ENCODE results near the gene BMP2K.

BMP2K gene

GRCh38 chr4:78748381-78748780, 27.8 kb upstream of the BMP2K start:
- TF ChIP-seq POU2F2 (IDR thresholded peaks at IDR 0.05; ENCODE audit: low read depth, low read length) (no peak), POLR2A (IDR thresholded peaks at IDR 0.05; ENCODE audit: low read depth, low read length) (no peak), POLR2AphosphoS5 (IDR thresholded peaks at IDR 0.05; ENCODE audit: low read depth, low read length) (no peak), PAX5 (IDR thresholded peaks at IDR 0.05; ENCODE audit: insufficient read depth, low read length, severe bottlenecking) (no peak), SPI1 (IDR thresholded peaks at IDR 0.05; ENCODE audit: low read depth, low read length) (no peak), TAF1 (IDR thresholded peaks at IDR 0.05; ENCODE audit: low read depth, low read length) (no peak)
- DNase-seq (ENCODE audit: insufficient read length, low spot score), result no peak
- FAIRE-seq, result no peak

DNA sequence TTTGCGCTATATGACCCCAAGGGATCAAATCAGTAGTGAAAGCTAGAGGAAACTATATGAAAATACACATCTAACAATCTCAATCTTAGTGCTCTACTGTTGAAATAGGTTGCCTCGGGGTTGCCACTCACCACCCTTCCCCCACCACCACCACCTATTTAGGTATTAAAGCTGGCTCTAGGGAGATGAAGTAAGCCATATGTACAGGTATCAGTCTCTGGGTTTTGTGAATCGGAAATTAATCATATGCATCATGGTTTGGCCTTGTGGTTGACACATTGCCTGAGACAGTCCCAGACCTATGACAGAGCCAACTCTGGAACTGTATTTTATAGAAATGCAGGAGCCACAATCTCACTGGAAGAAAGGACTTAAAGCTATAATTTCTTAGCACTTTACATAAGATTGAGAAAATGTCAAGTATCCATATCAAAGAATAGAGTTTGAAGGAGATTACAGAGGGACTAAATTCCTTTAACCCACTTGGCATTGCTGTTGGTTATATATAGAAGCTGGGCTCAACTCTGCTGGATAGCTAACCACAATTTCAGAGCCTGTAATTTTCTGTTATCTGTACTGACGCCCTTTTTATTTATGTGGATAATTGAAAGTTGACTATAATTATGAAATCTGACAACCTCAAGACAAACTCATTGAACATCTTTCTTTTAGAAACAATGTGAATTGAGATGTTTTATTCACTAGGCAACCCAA, 26.7 kb upstream of the BMP2K start:
- DNase-seq (ENCODE audit: insufficient read length, low spot score) (no peak), FAIRE-seq (no peak)
- no peak for TF ChIP-seq SPI1 (IDR thresholded peaks at IDR 0.05; ENCODE audit: low read depth, low read length)
- no peak for TF ChIP-seq TAF1 (IDR thresholded peaks at IDR 0.05; ENCODE audit: low read depth, low read length)
- no peak for TF ChIP-seq POU2F2 (IDR thresholded peaks at IDR 0.05; ENCODE audit: low read depth, low read length)
- TF ChIP-seq POLR2A (IDR thresholded peaks at IDR 0.05; ENCODE audit: low read depth, low read length), result no peak
- no peak for TF ChIP-seq PAX5 (IDR thresholded peaks at IDR 0.05; ENCODE audit: insufficient read depth, low read length, severe bottlenecking)
- no peak for TF ChIP-seq POLR2AphosphoS5 (IDR thresholded peaks at IDR 0.05; ENCODE audit: low read depth, low read length)

DNA sequence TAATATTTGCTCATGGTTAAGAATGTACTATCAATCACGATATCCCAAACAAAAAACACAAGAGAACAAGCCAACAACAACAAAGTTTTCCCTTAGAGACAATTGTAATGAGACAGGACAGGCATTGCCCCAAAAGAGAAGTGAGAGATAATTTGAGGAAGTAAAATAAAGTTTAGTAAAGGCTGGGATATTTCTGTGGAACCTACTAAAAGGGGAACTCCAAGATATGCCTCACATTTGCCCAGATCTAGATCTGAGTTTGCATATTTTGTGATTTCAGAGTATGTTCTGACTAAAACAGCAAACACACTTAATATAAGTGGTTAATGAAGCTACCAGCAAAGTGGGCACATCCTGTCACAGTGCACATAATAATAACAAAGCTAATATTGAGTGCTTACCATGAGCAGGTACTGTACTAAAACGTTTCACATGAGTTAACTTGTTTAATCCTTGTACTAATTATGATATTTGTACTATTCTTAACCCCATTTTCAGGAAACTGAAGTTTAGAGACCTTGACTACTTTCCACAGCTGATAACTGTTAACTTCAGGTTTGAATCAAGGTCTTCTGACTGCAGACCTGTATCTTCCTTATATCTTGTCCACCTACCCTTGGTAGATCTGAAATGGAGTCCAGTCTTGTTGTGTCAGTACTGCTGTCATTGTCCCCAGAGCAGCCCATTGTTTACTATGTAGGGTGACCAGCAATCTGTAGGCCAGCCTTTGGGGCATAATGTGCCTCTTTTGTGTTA, 26.0 kb upstream of the BMP2K start:
- DNase-seq (ENCODE audit: insufficient read length, low spot score), result no peak
- FAIRE-seq, result peak; percentile 96
- TF ChIP-seq POLR2AphosphoS5 (IDR thresholded peaks at IDR 0.05; ENCODE audit: low read depth, low read length), result no peak
- peak; percentile 92 for TF ChIP-seq SPI1 (IDR thresholded peaks at IDR 0.05; ENCODE audit: low read depth, low read length)
- no peak for TF ChIP-seq PAX5 (IDR thresholded peaks at IDR 0.05; ENCODE audit: insufficient read depth, low read length, severe bottlenecking)
- no peak for TF ChIP-seq POLR2A (IDR thresholded peaks at IDR 0.05; ENCODE audit: low read depth, low read length)
- TF ChIP-seq POU2F2 (IDR thresholded peaks at IDR 0.05; ENCODE audit: low read depth, low read length), result peak; percentile 75
- no peak for TF ChIP-seq TAF1 (IDR thresholded peaks at IDR 0.05; ENCODE audit: low read depth, low read length)

DNA sequence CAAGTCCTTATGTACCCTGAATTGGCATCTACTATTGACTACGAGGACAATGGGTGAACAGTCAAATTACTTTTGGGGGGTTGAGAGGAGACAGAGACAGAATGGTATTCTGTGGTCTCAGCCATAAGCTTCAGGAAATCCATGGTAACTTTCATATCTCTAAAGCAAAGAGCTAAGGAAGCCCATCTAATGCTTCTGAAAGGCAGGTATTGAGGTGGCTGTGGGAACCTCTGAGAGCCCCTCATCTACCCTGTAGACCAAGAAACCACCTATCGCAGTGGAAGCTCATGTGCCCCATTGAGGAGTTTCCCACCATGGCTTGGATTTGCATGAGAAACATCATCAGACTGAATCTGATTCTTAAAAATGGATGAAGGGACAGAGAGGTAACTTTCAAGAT, 23.1 kb upstream of the BMP2K start:
- no peak for DNase-seq (ENCODE audit: insufficient read length, low spot score)
- FAIRE-seq, result peak; percentile 77
- TF ChIP-seq POU2F2 (IDR thresholded peaks at IDR 0.05; ENCODE audit: low read depth, low read length) (peak; percentile 33; the same call in 1 of the 2 replicates), TAF1 (IDR thresholded peaks at IDR 0.05; ENCODE audit: low read depth, low read length) (no peak)

GRCh38 chr4:78754872-78755271, 21.3 kb upstream of the BMP2K start:
- DNase-seq (ENCODE audit: insufficient read length, low spot score), result no peak

DNA sequence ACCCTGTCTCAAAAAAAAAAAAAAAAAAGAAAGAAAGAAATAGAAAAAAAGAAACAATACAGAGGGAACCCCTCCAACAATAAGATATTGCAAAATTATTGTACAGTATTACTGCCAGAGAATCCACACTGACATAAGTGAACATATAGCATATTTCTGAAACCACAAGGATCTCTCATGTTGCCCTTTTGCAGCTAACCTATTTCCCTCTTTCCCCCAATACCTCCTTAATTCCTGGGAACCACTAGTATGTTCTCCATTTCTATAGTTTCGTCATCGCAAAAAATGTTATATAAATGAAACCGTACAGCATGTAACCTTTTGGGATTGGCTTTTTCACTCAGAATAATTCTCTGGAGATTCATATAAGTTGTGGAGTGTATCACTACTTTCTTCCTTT, 20.0 kb upstream of the BMP2K start:
- FAIRE-seq (peak; percentile 26), DNase-seq (ENCODE audit: insufficient read length, low spot score) (no peak)
- TF ChIP-seq TAF1 (IDR thresholded peaks at IDR 0.05; ENCODE audit: low read depth, low read length) (no peak), POLR2AphosphoS5 (IDR thresholded peaks at IDR 0.05; ENCODE audit: low read depth, low read length) (no peak), SPI1 (IDR thresholded peaks at IDR 0.05; ENCODE audit: low read depth, low read length) (no peak), PAX5 (IDR thresholded peaks at IDR 0.05; ENCODE audit: insufficient read depth, low read length, severe bottlenecking) (no peak), POLR2A (IDR thresholded peaks at IDR 0.05; ENCODE audit: low read depth, low read length) (no peak), POU2F2 (IDR thresholded peaks at IDR 0.05; ENCODE audit: low read depth, low read length) (no peak)

More at GRCh38 chr4:78754872-78755271, 21.3 kb upstream of the BMP2K start:
- TF ChIP-seq POU2F2 (IDR thresholded peaks at IDR 0.05; ENCODE audit: low read depth, low read length) (no peak), POLR2A (IDR thresholded peaks at IDR 0.05; ENCODE audit: low read depth, low read length) (no peak), SPI1 (IDR thresholded peaks at IDR 0.05; ENCODE audit: low read depth, low read length) (no peak), PAX5 (IDR thresholded peaks at IDR 0.05; ENCODE audit: insufficient read depth, low read length, severe bottlenecking) (no peak), POLR2AphosphoS5 (IDR thresholded peaks at IDR 0.05; ENCODE audit: low read depth, low read length) (no peak), TAF1 (IDR thresholded peaks at IDR 0.05; ENCODE audit: low read depth, low read length) (no peak)
- peak; percentile 13 for FAIRE-seq

GRCh38 chr4:78756776-78757175, 19.4 kb upstream of the BMP2K start:
- TF ChIP-seq TAF1 (IDR thresholded peaks at IDR 0.05; ENCODE audit: low read depth, low read length) (no peak), SPI1 (IDR thresholded peaks at IDR 0.05; ENCODE audit: low read depth, low read length) (no peak), POLR2A (IDR thresholded peaks at IDR 0.05; ENCODE audit: low read depth, low read length) (no peak), POU2F2 (IDR thresholded peaks at IDR 0.05; ENCODE audit: low read depth, low read length) (no peak), POLR2AphosphoS5 (IDR thresholded peaks at IDR 0.05; ENCODE audit: low read depth, low read length) (no peak), PAX5 (IDR thresholded peaks at IDR 0.05; ENCODE audit: insufficient read depth, low read length, severe bottlenecking) (no peak)
- FAIRE-seq, result no peak
- DNase-seq (ENCODE audit: insufficient read length, low spot score), result no peak

DNA sequence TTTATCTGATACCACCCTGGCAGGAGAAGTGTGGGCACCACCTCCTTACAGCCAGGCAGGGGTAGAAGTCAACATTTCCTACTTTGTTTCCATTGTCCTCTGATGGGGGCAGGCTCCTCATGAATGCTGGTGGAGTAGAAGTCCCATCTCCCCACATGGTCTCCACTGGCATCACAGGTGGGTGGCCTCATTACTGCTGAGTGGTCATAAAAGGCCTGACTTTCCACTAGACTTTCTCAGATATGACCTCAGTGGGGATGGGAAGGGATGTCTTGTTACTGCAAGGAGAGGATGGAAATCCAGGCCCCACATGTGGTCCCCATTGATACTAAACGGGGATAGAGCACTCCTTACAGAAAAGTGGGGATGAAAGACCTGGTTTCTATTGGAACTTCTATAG, 18.6 kb upstream of the BMP2K start:
- no peak for FAIRE-seq
- TF ChIP-seq TAF1 (IDR thresholded peaks at IDR 0.05; ENCODE audit: low read depth, low read length), result no peak
- no peak for TF ChIP-seq POLR2AphosphoS5 (IDR thresholded peaks at IDR 0.05; ENCODE audit: low read depth, low read length)
- TF ChIP-seq POU2F2 (IDR thresholded peaks at IDR 0.05; ENCODE audit: low read depth, low read length), result no peak
- no peak for TF ChIP-seq POLR2A (IDR thresholded peaks at IDR 0.05; ENCODE audit: low read depth, low read length)
- no peak for TF ChIP-seq PAX5 (IDR thresholded peaks at IDR 0.05; ENCODE audit: insufficient read depth, low read length, severe bottlenecking)
- no peak for TF ChIP-seq SPI1 (IDR thresholded peaks at IDR 0.05; ENCODE audit: low read depth, low read length)
- DNase-seq (ENCODE audit: insufficient read length, low spot score), result no peak

DNA sequence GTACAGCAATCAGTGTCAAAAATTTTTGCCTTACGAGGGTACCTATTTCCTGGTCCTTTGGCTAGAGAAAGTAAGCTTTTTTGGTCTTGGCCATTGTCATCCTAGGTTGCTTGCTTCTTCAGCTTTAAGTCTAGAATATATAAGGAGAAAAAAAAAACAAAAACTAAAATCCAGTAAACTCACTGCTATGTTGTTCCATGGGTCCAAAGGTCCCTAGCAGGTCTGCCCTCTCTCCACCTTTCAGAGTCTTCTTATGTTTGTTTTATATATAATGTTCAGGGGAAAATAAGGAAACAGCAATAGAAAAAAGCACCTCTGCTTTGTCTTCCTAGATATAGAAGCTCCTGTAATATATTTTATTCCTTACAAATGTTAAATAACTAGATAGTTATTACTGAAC, 18.1 kb upstream of the BMP2K start:
- FAIRE-seq (no peak), DNase-seq (ENCODE audit: insufficient read length, low spot score) (no peak)
- no peak for TF ChIP-seq TAF1 (IDR thresholded peaks at IDR 0.05; ENCODE audit: low read depth, low read length)

GRCh38 chr4:78762529-78762928, 13.6 kb upstream of the BMP2K start:
- FAIRE-seq (no peak), DNase-seq (ENCODE audit: insufficient read length, low spot score) (no peak)
- TF ChIP-seq SPI1 (IDR thresholded peaks at IDR 0.05; ENCODE audit: low read depth, low read length) (no peak), PAX5 (IDR thresholded peaks at IDR 0.05; ENCODE audit: insufficient read depth, low read length, severe bottlenecking) (no peak), POU2F2 (IDR thresholded peaks at IDR 0.05; ENCODE audit: low read depth, low read length) (no peak)
